A549 (cell line): ENCODE data around the gene NUDT7. TPM values are rescaled to one million over a fixed set of nuclear protein-coding genes. Genes with fewer than 3 reads are reported as not detected.

ENCODE experiments used
- ATAC-seq, 2 experiments: fragments of 200-7000 bp in 1 of 2; fragments of >200 bp in 1 of 2; cut with Nextera tagmentation in 1 of 2; cut with Tn5 transposase in 1 of 2; 3 replicates each; pipeline versions ENCODE4 v1.8.0 to v1.9.1; 2018 to 2020; ENCODE audit warnings: mild to moderate bottlenecking in 1 of 2, moderate library complexity in 1 of 2
- CTCF ChIA-PET: fragments of 300-600 bp; sonication (Branson Sonifier 250); formaldehyde crosslinking; extraction: SDS; loops from one replicate; lab custom pipeline; 2021; ENCODE audit warnings: antibody characterized with exemption, inconsistent platforms; lab: Yijun Ruan, JAX
- POLR2A ChIA-PET: fragments of 350-600 bp; formaldehyde crosslinking; extraction: SDS; loops from one replicate; lab custom pipeline; 2021; ENCODE audit warnings: antibody characterized with exemption, inconsistent platforms; lab: Yijun Ruan, JAX
- DNase-seq, 2 experiments: peaks; one replicate each; pipeline versions ENCODE4 v3.0.0 to v3.0.0-alpha.2; 2011 to 2016; ENCODE audit warnings: low read depth in 1 of 2, low spot score in 1 of 2
- FAIRE-seq: peaks from 2 replicates; lab custom pipeline; 2011; peaks lifted over from hg19 to GRCh38; lab: Jason Lieb, UNC
- H3K27ac ChIP-seq, 2 experiments: fragments of >200 bp; sonication (Bioruptor Twin); formaldehyde crosslinking; 3 replicates each; pipeline ENCODE4 v1.5.1; 2016 to 2017
- H3K4me1 ChIP-seq: fragments of >200 bp; sonication (Bioruptor Twin); formaldehyde crosslinking; 3 replicates; pipeline ENCODE4 v1.6.1; 2016
- H3K4me2 ChIP-seq: fragments of >200 bp; sonication (Bioruptor Twin); formaldehyde crosslinking; 3 replicates; pipeline ENCODE4 v1.6.1; 2016
- H3K4me3 ChIP-seq: fragments of >200 bp; sonication (Bioruptor Twin); formaldehyde crosslinking; 3 replicates; pipeline ENCODE4 v1.5.1; 2016
- H3K9me3 ChIP-seq: fragments of >200 bp; sonication (Bioruptor Twin); formaldehyde crosslinking; 3 replicates; pipeline ENCODE4 v1.6.1; 2016
- CBX8 ChIP-seq: fragments of 200-600 bp; sonication (generic); IDR thresholded peaks from 2 replicates; pipeline ENCODE4 v1.6.1; 2016
- EP300 ChIP-seq, 2 experiments: fragments of >200 bp; sonication (Bioruptor Twin); formaldehyde crosslinking; IDR thresholded peaks; 2 replicates in 1 of 2; 3 replicates in 1 of 2; pipeline ENCODE4 v1.6.1; 2016 to 2017
- FOSL2 ChIP-seq, 2 experiments: fragments of 450-650 bp in 1 of 2; fragments of >200 bp in 1 of 2; sonication (Bioruptor Twin) in 1 of 2; formaldehyde crosslinking; IDR thresholded peaks; 2 replicates each; pipeline versions ENCODE4 v1.5.0 to v1.6.1; 2016 to 2020; ENCODE audit warnings: mild to moderate bottlenecking in 1 of 2, moderate library complexity in 1 of 2
- HDAC2 ChIP-seq: fragments of 200-600 bp; sonication (generic); IDR thresholded peaks from 2 replicates; pipeline ENCODE4 v1.6.1; 2016
- HEYL ChIP-seq: fragments of 250-450 bp; sonication (Bioruptor Pico); IDR thresholded peaks from 2 replicates; pipeline ENCODE4 v1.8.0; 2021; ENCODE audit warnings: mild to moderate bottlenecking, moderate library complexity
- JUN ChIP-seq, 2 experiments: fragments of >200 bp; sonication (Bioruptor Twin); formaldehyde crosslinking; IDR thresholded peaks; 2 replicates in 1 of 2; 3 replicates in 1 of 2; pipeline ENCODE4 v1.6.1; 2016 to 2017
- KDM1A ChIP-seq: fragments of 200-600 bp; sonication (generic); IDR thresholded peaks from 2 replicates; pipeline ENCODE4 v1.6.1; 2016; ENCODE audit warnings: low read depth, mild to moderate bottlenecking
- NPAS2 ChIP-seq: fragments of 250-450 bp; sonication (Bioruptor Pico); IDR thresholded peaks from 2 replicates; pipeline ENCODE4 v1.8.0; 2022; ENCODE audit warnings: mild to moderate bottlenecking, moderate library complexity, borderline replicate concordance
- PHF8 ChIP-seq: fragments of 200-600 bp; sonication (generic); IDR thresholded peaks from 2 replicates; pipeline ENCODE4 v1.6.1; 2016; ENCODE audit warnings: low read depth, mild to moderate bottlenecking, antibody characterized with exemption, moderate library complexity, borderline replicate concordance
- POLR2A ChIP-seq: IDR thresholded peaks from 2 replicates; pipeline ENCODE4 v1.6.1; 2012; ENCODE audit warnings: mild to moderate bottlenecking, low read length
- RAD21 ChIP-seq, 2 experiments: fragments of >200 bp in 1 of 2; sonication (Bioruptor Twin) in 1 of 2; formaldehyde crosslinking in 1 of 2; IDR thresholded peaks in 1 of 2; conservative IDR thresholded peaks in 1 of 2; 2 replicates in 1 of 2; 3 replicates in 1 of 2; pipeline ENCODE4 v1.6.1; 2012 to 2018; ENCODE audit warnings: inconsistent platforms in 1 of 2
- RNF2 ChIP-seq: fragments of 200-600 bp; sonication (generic); IDR thresholded peaks from 2 replicates; pipeline ENCODE4 v1.6.1; 2016; ENCODE audit warnings: low read depth, mild to moderate bottlenecking, antibody characterized with exemption, moderate library complexity, borderline replicate concordance
- TFCP2L1 ChIP-seq: fragments of 250-450 bp; sonication (Bioruptor Pico); IDR thresholded peaks from 2 replicates; pipeline ENCODE4 v1.5.0; 2021; ENCODE audit warnings: mild to moderate bottlenecking
- ZC3H11A ChIP-seq: fragments of 450-650 bp; IDR thresholded peaks from 2 replicates; pipeline ENCODE4 v1.6.1; 2014; ENCODE audit warnings: antibody characterized with exemption, mild to moderate bottlenecking
- WGBS: methylation state at CpG from one replicate; pipeline ENCODE4 v1.1.6; 2017; ENCODE audit errors: missing lambda C conversion rate; 5-methylcytosine and 5-hydroxymethylcytosine counted together
- polyA plus RNA-seq, 4 experiments: library from polyadenylated mRNA; depleted of rRNA in 3 of 4; stranded (reverse); fragments of >200 nt; fragmentation: RNase III in 1 of 4; extraction: RNeasy Plus Mini Kit Qiagen cat#74134 plus additional on column Dnase treatment in 1 of 4; gene quantifications; 2 replicates in 3 of 4; 3 replicates in 1 of 4; pipeline ENCODE4 v1.2.3, GENCODE V29; 2011 to 2017
- TF ChIP-seq, protein P1 (sequence below): fragments of >200 bp; sonication (Bioruptor Twin); formaldehyde crosslinking; IDR thresholded peaks from 2 replicates; pipeline ENCODE4 v1.6.1; 2016
- TF ChIP-seq, protein P2 (sequence below): IDR thresholded peaks from 2 replicates; pipeline ENCODE4 v1.6.1; 2012
- TF ChIP-seq, protein P3 (sequence below): fragments of 150-350 bp; IDR thresholded peaks from 2 replicates; pipeline ENCODE4 v1.6.1; 2014; ENCODE audit warnings: low read depth, mild to moderate bottlenecking, low read length
- TF ChIP-seq, protein P4 (sequence below): fragments of 250-450 bp; sonication (Bioruptor Pico); IDR thresholded peaks from 2 replicates; pipeline ENCODE4 v1.5.0; 2020; ENCODE audit warnings: low read depth, mild to moderate bottlenecking, moderate library complexity
- TF ChIP-seq, protein P5 (sequence below): fragments of 200-600 bp; sonication (generic); IDR thresholded peaks from 2 replicates; pipeline ENCODE4 v1.6.1; 2016; ENCODE audit warnings: antibody characterized with exemption, mild to moderate bottlenecking, moderate library complexity
- TF ChIP-seq, protein P6 (sequence below): fragments of 450-650 bp; IDR thresholded peaks from 2 replicates; pipeline ENCODE4 v1.6.1; 2014; ENCODE audit warnings: antibody characterized with exemption
- TF ChIP-seq, protein P7 (sequence below): fragments of 250-450 bp; sonication (Bioruptor Pico); IDR thresholded peaks from 2 replicates; pipeline ENCODE4 v1.5.0; 2021; ENCODE audit warnings: mild to moderate bottlenecking, moderate library complexity, borderline replicate concordance

The NUDT7 gene
- polyA plus RNA-seq, 2 of the 4 experiments (the other 2 are of a cell fraction): 6.9 to 19.8 TPM

DNA sequence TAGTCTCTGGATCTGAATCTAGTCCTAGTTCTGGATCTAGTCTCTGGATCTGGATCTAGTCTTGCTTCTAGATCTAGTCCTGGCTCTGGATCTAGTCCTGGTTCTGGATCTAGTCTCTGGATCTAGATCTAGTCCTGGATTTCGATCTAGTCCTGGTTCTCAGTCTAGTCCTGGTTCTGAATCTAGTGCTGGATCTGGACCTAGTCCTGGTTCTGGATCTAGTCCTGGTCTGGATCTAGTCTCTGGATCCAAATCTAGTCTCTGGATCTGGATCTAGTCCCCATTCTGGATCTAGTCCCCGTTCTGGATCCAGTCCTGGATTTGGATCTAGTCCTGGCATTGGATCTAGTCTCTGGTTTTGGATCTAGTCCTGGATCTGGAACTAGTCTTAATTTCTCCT lies 36.2 kb downstream of the NUDT7 start:
- no peaks in the 10 kb centered on the region for H3K9me3 ChIP-seq
- CTCF ChIA-PET: interaction anchor here (0.6 kb wide), 1 partner anchor 244 kb away, joined by 3 read pairs; no protein-coding TSS in a partner anchor
- no peak overlapping the region for H3K27ac ChIP-seq
- ATAC-seq (no peak), DNase-seq (no peak), FAIRE-seq (no peak)
- H3K4me2 ChIP-seq: no peak overlapping the region
- H3K4me1 ChIP-seq: no peaks in the 10 kb centered on the region
- WGBS: 0% methylated on average over 2 of the region's 2 CpGs
- no peak for TF ChIP-seq JUN (IDR thresholded peaks at IDR 0.05)
- TF ChIP-seq KDM1A: no peak
- TF ChIP-seq, protein P1, sequence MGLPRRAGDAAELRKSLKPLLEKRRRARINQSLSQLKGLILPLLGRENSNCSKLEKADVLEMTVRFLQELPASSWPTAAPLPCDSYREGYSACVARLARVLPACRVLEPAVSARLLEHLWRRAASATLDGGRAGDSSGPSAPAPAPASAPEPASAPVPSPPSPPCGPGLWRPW: no peak
- TF ChIP-seq, protein P2, sequence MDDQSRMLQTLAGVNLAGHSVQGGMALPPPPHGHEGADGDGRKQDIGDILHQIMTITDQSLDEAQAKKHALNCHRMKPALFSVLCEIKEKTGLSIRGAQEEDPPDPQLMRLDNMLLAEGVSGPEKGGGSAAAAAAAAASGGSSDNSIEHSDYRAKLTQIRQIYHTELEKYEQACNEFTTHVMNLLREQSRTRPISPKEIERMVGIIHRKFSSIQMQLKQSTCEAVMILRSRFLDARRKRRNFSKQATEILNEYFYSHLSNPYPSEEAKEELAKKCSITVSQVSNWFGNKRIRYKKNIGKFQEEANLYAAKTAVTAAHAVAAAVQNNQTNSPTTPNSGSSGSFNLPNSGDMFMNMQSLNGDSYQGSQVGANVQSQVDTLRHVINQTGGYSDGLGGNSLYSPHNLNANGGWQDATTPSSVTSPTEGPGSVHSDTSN: no peak
- no peak for TF ChIP-seq RNF2
- no peak for TF ChIP-seq EP300 (IDR thresholded peaks at IDR 0.05)
- TF ChIP-seq POLR2A: no peak
- no peak for TF ChIP-seq ZC3H11A
- no peak for TF ChIP-seq PHF8
- TF ChIP-seq, protein P3, sequence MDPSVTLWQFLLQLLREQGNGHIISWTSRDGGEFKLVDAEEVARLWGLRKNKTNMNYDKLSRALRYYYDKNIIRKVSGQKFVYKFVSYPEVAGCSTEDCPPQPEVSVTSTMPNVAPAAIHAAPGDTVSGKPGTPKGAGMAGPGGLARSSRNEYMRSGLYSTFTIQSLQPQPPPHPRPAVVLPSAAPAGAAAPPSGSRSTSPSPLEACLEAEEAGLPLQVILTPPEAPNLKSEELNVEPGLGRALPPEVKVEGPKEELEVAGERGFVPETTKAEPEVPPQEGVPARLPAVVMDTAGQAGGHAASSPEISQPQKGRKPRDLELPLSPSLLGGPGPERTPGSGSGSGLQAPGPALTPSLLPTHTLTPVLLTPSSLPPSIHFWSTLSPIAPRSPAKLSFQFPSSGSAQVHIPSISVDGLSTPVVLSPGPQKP: no peak
- TF ChIP-seq CBX8: no peak
- H3K4me3 ChIP-seq: no peak overlapping the region
- POLR2A ChIA-PET: no interaction called here

DNA sequence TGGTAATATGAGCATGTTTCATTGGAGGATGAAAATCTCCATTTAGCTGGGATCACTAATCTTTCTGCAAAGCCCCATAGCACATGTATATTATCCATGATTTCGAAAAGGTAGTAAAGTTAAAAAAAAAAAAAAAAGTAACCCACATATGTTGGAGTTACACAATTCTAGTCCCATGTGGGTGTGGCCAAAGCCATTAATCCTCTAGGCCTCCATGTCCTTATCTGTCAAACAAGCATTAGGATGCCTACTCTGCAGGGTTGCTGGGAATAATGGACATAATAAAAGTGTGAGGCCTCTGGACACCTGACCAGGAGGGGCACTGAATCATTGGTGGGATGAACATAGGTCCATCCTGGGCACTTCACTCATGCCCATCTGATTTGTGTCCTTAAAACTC lies 36.9 kb downstream of the NUDT7 start:
- WGBS: 17% methylated on average over 1 of the region's 1 CpG

More for the DNA sequence above, 36.9 kb downstream of the NUDT7 start:
- Histone ChIP-seq H3K9me3 (no peaks in the 10 kb centered on the region), H3K4me3 (no peak overlapping the region), H3K4me2 (no peak overlapping the region), H3K4me1 (no peaks in the 10 kb centered on the region), H3K27ac (no peak overlapping the region)
- DNase-seq (no peak), FAIRE-seq (no peak), ATAC-seq (no peak)
- ChIA-PET CTCF (no interaction called here), POLR2A (no interaction called here)
- no peak for TF ChIP-seq TFCP2L1 (CRISPR knock-in tag)
- TF ChIP-seq POLR2A: no peak
- TF ChIP-seq, protein P4, sequence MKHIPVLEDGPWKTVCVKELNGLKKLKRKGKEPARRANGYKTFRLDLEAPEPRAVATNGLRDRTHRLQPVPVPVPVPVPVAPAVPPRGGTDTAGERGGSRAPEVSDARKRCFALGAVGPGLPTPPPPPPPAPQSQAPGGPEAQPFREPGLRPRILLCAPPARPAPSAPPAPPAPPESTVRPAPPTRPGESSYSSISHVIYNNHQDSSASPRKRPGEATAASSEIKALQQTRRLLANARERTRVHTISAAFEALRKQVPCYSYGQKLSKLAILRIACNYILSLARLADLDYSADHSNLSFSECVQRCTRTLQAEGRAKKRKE (CRISPR knock-in tag): no peak
- no peak for TF ChIP-seq HEYL (CRISPR knock-in tag)
- TF ChIP-seq, protein P5, sequence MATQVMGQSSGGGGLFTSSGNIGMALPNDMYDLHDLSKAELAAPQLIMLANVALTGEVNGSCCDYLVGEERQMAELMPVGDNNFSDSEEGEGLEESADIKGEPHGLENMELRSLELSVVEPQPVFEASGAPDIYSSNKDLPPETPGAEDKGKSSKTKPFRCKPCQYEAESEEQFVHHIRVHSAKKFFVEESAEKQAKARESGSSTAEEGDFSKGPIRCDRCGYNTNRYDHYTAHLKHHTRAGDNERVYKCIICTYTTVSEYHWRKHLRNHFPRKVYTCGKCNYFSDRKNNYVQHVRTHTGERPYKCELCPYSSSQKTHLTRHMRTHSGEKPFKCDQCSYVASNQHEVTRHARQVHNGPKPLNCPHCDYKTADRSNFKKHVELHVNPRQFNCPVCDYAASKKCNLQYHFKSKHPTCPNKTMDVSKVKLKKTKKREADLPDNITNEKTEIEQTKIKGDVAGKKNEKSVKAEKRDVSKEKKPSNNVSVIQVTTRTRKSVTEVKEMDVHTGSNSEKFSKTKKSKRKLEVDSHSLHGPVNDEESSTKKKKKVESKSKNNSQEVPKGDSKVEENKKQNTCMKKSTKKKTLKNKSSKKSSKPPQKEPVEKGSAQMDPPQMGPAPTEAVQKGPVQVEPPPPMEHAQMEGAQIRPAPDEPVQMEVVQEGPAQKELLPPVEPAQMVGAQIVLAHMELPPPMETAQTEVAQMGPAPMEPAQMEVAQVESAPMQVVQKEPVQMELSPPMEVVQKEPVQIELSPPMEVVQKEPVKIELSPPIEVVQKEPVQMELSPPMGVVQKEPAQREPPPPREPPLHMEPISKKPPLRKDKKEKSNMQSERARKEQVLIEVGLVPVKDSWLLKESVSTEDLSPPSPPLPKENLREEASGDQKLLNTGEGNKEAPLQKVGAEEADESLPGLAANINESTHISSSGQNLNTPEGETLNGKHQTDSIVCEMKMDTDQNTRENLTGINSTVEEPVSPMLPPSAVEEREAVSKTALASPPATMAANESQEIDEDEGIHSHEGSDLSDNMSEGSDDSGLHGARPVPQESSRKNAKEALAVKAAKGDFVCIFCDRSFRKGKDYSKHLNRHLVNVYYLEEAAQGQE: no peak
- TF ChIP-seq, protein P6, sequence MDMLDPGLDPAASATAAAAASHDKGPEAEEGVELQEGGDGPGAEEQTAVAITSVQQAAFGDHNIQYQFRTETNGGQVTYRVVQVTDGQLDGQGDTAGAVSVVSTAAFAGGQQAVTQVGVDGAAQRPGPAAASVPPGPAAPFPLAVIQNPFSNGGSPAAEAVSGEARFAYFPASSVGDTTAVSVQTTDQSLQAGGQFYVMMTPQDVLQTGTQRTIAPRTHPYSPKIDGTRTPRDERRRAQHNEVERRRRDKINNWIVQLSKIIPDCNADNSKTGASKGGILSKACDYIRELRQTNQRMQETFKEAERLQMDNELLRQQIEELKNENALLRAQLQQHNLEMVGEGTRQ: no peak
- no peak for TF ChIP-seq FOSL2 (IDR thresholded peaks at IDR 0.05)
- TF ChIP-seq FOSL2 (CRISPR knock-in tag; IDR thresholded peaks at IDR 0.05): no peak
- no peak for TF ChIP-seq RAD21 (conservative IDR thresholded peaks at IDR 0.05 in 1 of 2, IDR thresholded peaks at IDR 0.05 in 1 of 2)
- TF ChIP-seq, protein P7, sequence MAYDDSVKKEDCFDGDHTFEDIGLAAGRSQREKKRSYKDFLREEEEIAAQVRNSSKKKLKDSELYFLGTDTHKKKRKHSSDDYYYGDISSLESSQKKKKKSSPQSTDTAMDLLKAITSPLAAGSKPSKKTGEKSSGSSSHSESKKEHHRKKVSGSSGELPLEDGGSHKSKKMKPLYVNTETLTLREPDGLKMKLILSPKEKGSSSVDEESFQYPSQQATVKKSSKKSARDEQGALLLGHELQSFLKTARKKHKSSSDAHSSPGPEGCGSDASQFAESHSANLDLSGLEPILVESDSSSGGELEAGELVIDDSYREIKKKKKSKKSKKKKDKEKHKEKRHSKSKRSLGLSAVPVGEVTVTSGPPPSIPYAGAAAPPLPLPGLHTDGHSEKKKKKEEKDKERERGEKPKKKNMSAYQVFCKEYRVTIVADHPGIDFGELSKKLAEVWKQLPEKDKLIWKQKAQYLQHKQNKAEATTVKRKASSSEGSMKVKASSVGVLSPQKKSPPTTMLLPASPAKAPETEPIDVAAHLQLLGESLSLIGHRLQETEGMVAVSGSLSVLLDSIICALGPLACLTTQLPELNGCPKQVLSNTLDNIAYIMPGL (CRISPR knock-in tag): no peak
- TF ChIP-seq HDAC2: no peak
- TF ChIP-seq NPAS2 (CRISPR knock-in tag): no peak
